Liver (tissue), 9 donors: ENCODE data around the gene FMO4. TPM values are rescaled to one million over a fixed set of nuclear protein-coding genes. Genes with fewer than 3 reads are reported as not detected.

ENCODE experiments used
- DNase-seq: peaks from one replicate; pipeline ENCODE4 v3.0.0-alpha.2; 2017; ENCODE audit warnings: low spot score
- H3K27ac ChIP-seq, 2 donors: one replicate each; pipeline ENCODE4 v1.7.0; 2013; ENCODE audit warnings: inconsistent platforms in 2 of 2, low read length in 2 of 2, control low read depth in 1 of 2, low read depth in 1 of 2, mild to moderate bottlenecking in 1 of 2
- H3K27me3 ChIP-seq, 4 donors: one replicate each; pipeline versions ENCODE4 v1.6.1 to v1.7.0; 2013; ENCODE audit warnings: low read length in 3 of 4, inconsistent platforms in 1 of 4, mild to moderate bottlenecking in 1 of 4, moderate library complexity in 1 of 4; ENCODE audit not compliant: control insufficient read depth in 4 of 4, insufficient read depth in 4 of 4
- H3K36me3 ChIP-seq, 4 donors: one replicate each; pipeline versions ENCODE4 v1.6.1 to v1.7.0; 2013; ENCODE audit warnings: low read length in 3 of 4, mild to moderate bottlenecking in 3 of 4, low read depth in 1 of 4, moderate library complexity in 1 of 4; ENCODE audit not compliant: control insufficient read depth in 4 of 4, insufficient read depth in 3 of 4
- H3K4me1 ChIP-seq, 4 donors: one replicate each; pipeline versions ENCODE4 v1.6.1 to v1.7.0; 2013; ENCODE audit warnings: low read length in 3 of 4, mild to moderate bottlenecking in 3 of 4, moderate library complexity in 1 of 4; ENCODE audit not compliant: control insufficient read depth in 4 of 4, insufficient read depth in 4 of 4
- H3K4me3 ChIP-seq, 3 donors: one replicate each; pipeline versions ENCODE4 v1.6.1 to v1.7.0; 2013; ENCODE audit warnings: low read length in 3 of 3, control low read depth in 1 of 3, low read depth in 1 of 3, mild to moderate bottlenecking in 1 of 3
- H3K9ac ChIP-seq, 2 donors: one replicate each; pipeline ENCODE4 v1.7.0; 2013; ENCODE audit warnings: low read length in 2 of 2, mild to moderate bottlenecking in 2 of 2, moderate library complexity in 2 of 2, control low read depth in 1 of 2, low read depth in 1 of 2
- H3K9me3 ChIP-seq, 4 donors: one replicate each; pipeline versions ENCODE4 v1.6.1 to v1.7.0; 2013; ENCODE audit warnings: low read length in 3 of 4; ENCODE audit not compliant: control insufficient read depth in 4 of 4
- ATF3 ChIP-seq: IDR thresholded peaks from 2 replicates; pipeline ENCODE4 v1.6.1; 2016; ENCODE audit warnings: antibody characterized with exemption
- CTCF ChIP-seq: fragments of 150-350 bp; IDR thresholded peaks from 2 replicates; pipeline ENCODE4 v1.5.1; 2017; ENCODE audit warnings: improper control_type of control experiment, low read depth, low read length; ENCODE audit not compliant: missing input control
- EGR1 ChIP-seq, 2 donors: IDR thresholded peaks; 2 replicates each; pipeline ENCODE4 v1.6.1; 2016 to 2018; ENCODE audit warnings: antibody characterized with exemption in 2 of 2, low read depth in 2 of 2
- FOXA1 ChIP-seq: IDR thresholded peaks from 2 replicates; pipeline ENCODE4 v1.6.1; 2016; ENCODE audit warnings: antibody characterized with exemption
- FOXA2 ChIP-seq: IDR thresholded peaks from 2 replicates; pipeline ENCODE4 v1.6.1; 2016; ENCODE audit warnings: antibody characterized with exemption
- GABPA ChIP-seq, 2 donors: IDR thresholded peaks in 1 of 2; conservative IDR thresholded peaks in 1 of 2; 2 replicates each; pipeline ENCODE4 v1.6.1; 2016; ENCODE audit warnings: antibody characterized with exemption in 2 of 2, mild to moderate bottlenecking in 1 of 2, moderate library complexity in 1 of 2
- HNF4A ChIP-seq, 2 donors: conservative IDR thresholded peaks; 2 replicates each; pipeline ENCODE4 v1.6.1; 2016; ENCODE audit warnings: antibody characterized with exemption in 2 of 2, mild to moderate bottlenecking in 2 of 2
- HNF4G ChIP-seq: IDR thresholded peaks from 2 replicates; pipeline ENCODE4 v1.6.1; 2016; ENCODE audit warnings: antibody characterized with exemption
- JUND ChIP-seq, 2 donors: IDR thresholded peaks; 2 replicates each; pipeline ENCODE4 v1.6.1; 2016; ENCODE audit warnings: antibody characterized with exemption in 2 of 2
- MAX ChIP-seq: IDR thresholded peaks from 2 replicates; pipeline ENCODE4 v1.6.1; 2016; ENCODE audit warnings: antibody characterized with exemption
- NR2F2 ChIP-seq: IDR thresholded peaks from 2 replicates; pipeline ENCODE4 v1.6.1; 2016; ENCODE audit warnings: antibody characterized with exemption
- RAD21 ChIP-seq, 2 donors: IDR thresholded peaks; 2 replicates each; pipeline ENCODE4 v1.6.1; 2016; ENCODE audit warnings: antibody characterized with exemption in 2 of 2, mild to moderate bottlenecking in 2 of 2
- REST ChIP-seq: IDR thresholded peaks from 2 replicates; pipeline ENCODE4 v1.6.1; 2016; ENCODE audit warnings: antibody characterized with exemption, mild to moderate bottlenecking
- RXRA ChIP-seq, 2 donors: IDR thresholded peaks; 2 replicates each; pipeline ENCODE4 v1.6.1; 2017 to 2018; ENCODE audit warnings: antibody characterized with exemption in 2 of 2, mild to moderate bottlenecking in 1 of 2
- SP1 ChIP-seq: IDR thresholded peaks from 2 replicates; pipeline ENCODE4 v1.6.1; 2018; ENCODE audit warnings: antibody characterized with exemption, mild to moderate bottlenecking
- TAF1 ChIP-seq: conservative IDR thresholded peaks from 2 replicates; pipeline ENCODE4 v1.6.1; 2016; ENCODE audit warnings: antibody characterized with exemption, mild to moderate bottlenecking
- YY1 ChIP-seq: IDR thresholded peaks from 2 replicates; pipeline ENCODE4 v1.6.1; 2016; ENCODE audit warnings: antibody characterized with exemption, mild to moderate bottlenecking
- ZBTB33 ChIP-seq: IDR thresholded peaks from 2 replicates; pipeline ENCODE4 v1.6.1; 2016; ENCODE audit warnings: antibody characterized with exemption
- WGBS: extraction: QIAGEN DNeasy Blood & Tissue Kit; methylation state at CpG from one replicate; pipeline ENCODE4 v1.1.7; 2013; 5-methylcytosine and 5-hydroxymethylcytosine counted together
- polyA plus RNA-seq, 2 donors: library from polyadenylated mRNA; stranded (reverse) in 1 of 2; unstranded in 1 of 2; fragments of 200-250 nt in 1 of 2; fragments of >200 nt in 1 of 2; fragmentation: Nextera tagmentation in 1 of 2; extraction: Ambion mirVana in 1 of 2; gene quantifications; one replicate each; pipeline versions ENCODE4 v1.2.1 to v1.2.3, GENCODE V29; 2013 to 2015
- total RNA-seq, 2 donors: library from RNA; depleted of rRNA; stranded (reverse); fragments of >200 nt; gene quantifications; one replicate each; pipeline ENCODE4 v1.2.3, GENCODE V29; 2014
- donor health status: healthy.
- donor health status: healthy.
- donor health status: healthy.
- donor health status: healthy.
- donor health status: healthy.

The FMO4 gene
- total and polyA plus RNA-seq, 4 donors = 7.2 to 26.9 (median 9.3) TPM

GRCh38 chr1:171277534-171277933, 36.4 kb upstream of the FMO4 start:
- H3K4me1 ChIP-seq = no peaks in the 10 kb centered on the region
- H3K9me3 ChIP-seq = no peaks in the 10 kb centered on the region
- no peak overlapping the region for H3K4me3 ChIP-seq
- no peak for DNase-seq
- H3K36me3 ChIP-seq = no peaks in the 10 kb centered on the region
- H3K9ac ChIP-seq = no peak overlapping the region
- no peak overlapping the region for H3K27ac ChIP-seq
- TF ChIP-seq FOXA2 = peak; percentile 44
- peak; percentile 42 for TF ChIP-seq FOXA1
- peak in 1 of 2 donors; percentile 3 for TF ChIP-seq HNF4A (conservative IDR thresholded peaks at IDR 0.05)
- no peak for TF ChIP-seq YY1
- no peaks in the 10 kb centered on the region for H3K27me3 ChIP-seq
- WGBS = 29% methylated on average over 2 of the region's 2 CpGs

- DNase-seq = no peak
- Histone ChIP-seq H3K36me3 (no peaks in the 10 kb centered on the region), H3K9ac (no peak overlapping the region), H3K27me3 (no peaks in the 10 kb centered on the region), H3K9me3 (no peaks in the 10 kb centered on the region), H3K4me3 (no peak overlapping the region), H3K4me1 (no peaks in the 10 kb centered on the region), H3K27ac (no peak overlapping the region)
- no peak for TF ChIP-seq YY1
- TF ChIP-seq ZBTB33 = no peak
- TF ChIP-seq RAD21 (IDR thresholded peaks at IDR 0.05) = no peak
- TF ChIP-seq FOXA2 = no peak
- TF ChIP-seq MAX = no peak
- no peak for TF ChIP-seq EGR1 (IDR thresholded peaks at IDR 0.05; ENCODE audit: low read depth in 2 of 2)
- TF ChIP-seq JUND (IDR thresholded peaks at IDR 0.05) = no peak
- TF ChIP-seq TAF1 = no peak
- no peak for TF ChIP-seq GABPA (IDR thresholded peaks at IDR 0.05 in 1 of 2, conservative IDR thresholded peaks at IDR 0.05 in 1 of 2)
- TF ChIP-seq FOXA1 = no peak
- no peak for TF ChIP-seq RXRA (IDR thresholded peaks at IDR 0.05)
- TF ChIP-seq HNF4A (conservative IDR thresholded peaks at IDR 0.05) = no peak
- TF ChIP-seq REST = no peak
- no peak for TF ChIP-seq SP1
- TF ChIP-seq NR2F2 = no peak
- no peak for TF ChIP-seq CTCF
- TF ChIP-seq ATF3 = no peak
- no peak for TF ChIP-seq HNF4G
- WGBS = 92% methylated on average over 2 of the region's 2 CpGs
Measured at GRCh38 chr1:171279234-171279633, 34.7 kb upstream of the FMO4 start.
